Activated naive CD8-positive, alpha-beta T cell treated with anti-CD3 and anti-CD28 coated beads, Interleukin-2, amount 50 U/mL, for 24 hours (primary cell): ENCODE results near the gene NR4A1.

Experiments used
- ATAC-seq: fragments of 150-1000 bp; cut with Tn5 transposase; one replicate; pipeline ENCODE4 v1.10.0; 2021
- DNase-seq: peaks from one replicate; pipeline ENCODE4 v3.0.0; 2021
- H3K27ac Mint-ChIP-seq: one replicate; pipeline ENCODE4 v1.8.0; 2021; ENCODE audit warnings: mild to moderate bottlenecking, mixed read lengths
- H3K27me3 Mint-ChIP-seq: one replicate; pipeline ENCODE4 v1.8.0; 2021; ENCODE audit warnings: mixed read lengths
- H3K36me3 Mint-ChIP-seq: one replicate; pipeline ENCODE4 v1.8.0; 2021; ENCODE audit warnings: low read depth, mixed read lengths
- H3K4me1 Mint-ChIP-seq: one replicate; pipeline ENCODE4 v1.8.0; 2021; ENCODE audit warnings: mixed read lengths
- H3K4me3 Mint-ChIP-seq: one replicate; pipeline ENCODE4 v1.8.0; 2021; ENCODE audit warnings: mild to moderate bottlenecking, moderate library complexity, mixed read lengths
- H3K9me3 Mint-ChIP-seq: one replicate; pipeline ENCODE4 v1.8.0; 2021; ENCODE audit warnings: mixed read lengths

The NR4A1 gene

GRCh38 chr12:52082988-52083637 lies 31.9 kb downstream of the NR4A1 start:
- DNase-seq (peak; percentile 79), ATAC-seq (peak; percentile 64)
- peaks cover 4% of the 10 kb centered on the region for H3K36me3 Mint-ChIP-seq
- H3K27ac Mint-ChIP-seq = no peak overlapping the region
- no peaks in the 10 kb centered on the region for H3K9me3 Mint-ChIP-seq
- H3K4me3 Mint-ChIP-seq = no peak overlapping the region
- H3K27me3 Mint-ChIP-seq = peaks cover 8% of the 10 kb centered on the region
- H3K4me1 Mint-ChIP-seq = peaks cover 18% of the 10 kb centered on the region

DNA sequence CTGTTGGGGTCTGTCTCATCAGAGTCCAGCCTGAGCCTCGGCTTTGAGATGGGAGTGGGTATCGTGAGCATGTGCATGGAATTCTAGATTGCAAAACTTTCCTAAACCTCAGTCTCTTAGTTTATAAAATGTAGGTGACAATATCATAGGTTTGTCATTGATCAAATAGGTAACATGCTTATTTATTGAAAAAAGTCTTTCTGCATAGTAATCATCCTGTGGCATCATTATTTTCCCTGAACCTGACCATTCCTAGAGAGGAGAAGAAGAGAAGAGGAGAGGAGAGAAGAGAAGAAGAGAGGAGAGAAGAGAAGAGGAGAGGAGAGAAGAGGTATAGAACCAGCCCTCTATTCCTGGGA lies 32.4 kb downstream of the NR4A1 start:
- H3K27ac Mint-ChIP-seq = peak overlapping the region; percentile 71
- no peak for ATAC-seq

DNA sequence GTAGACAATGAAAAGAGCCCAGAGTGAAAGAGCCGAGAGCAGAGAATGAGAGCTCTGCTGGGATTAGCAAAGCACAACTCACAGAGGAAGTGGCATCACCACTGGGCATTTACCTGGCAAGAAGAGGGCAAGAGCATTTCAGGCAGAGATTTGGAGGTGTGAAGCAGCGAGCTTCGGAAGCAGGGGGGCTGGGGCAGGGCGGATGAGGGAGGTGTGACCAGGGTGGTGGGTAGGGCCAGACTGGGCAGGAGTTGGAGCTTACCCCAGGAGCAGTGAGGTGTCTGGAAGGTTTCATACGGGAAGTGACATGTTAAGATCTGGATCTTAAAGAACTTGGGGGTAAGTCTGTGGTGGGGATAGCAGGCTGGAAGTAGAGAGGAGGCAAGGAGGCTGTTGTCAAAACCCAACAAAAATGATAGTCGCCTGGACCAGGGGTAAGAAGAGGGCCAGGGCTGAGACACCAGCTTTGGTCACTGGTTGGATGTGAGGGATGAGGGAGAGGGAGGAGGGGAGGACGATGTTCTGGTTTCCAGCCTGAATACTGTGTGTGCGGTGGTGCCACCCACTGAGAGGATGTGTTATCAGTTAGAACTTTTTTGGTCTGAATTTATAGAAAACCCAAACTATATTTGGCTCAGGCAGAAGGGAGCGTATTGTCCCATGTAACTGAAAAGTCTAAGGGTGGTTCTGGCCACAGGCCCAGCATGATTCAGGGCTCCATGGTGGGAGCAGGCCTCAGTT lies 33.4 kb downstream of the NR4A1 start:
- Mint-ChIP-seq H3K4me1 (peaks cover 18% of the 10 kb centered on the region), H3K27ac (no peak overlapping the region), H3K9me3 (no peaks in the 10 kb centered on the region), H3K27me3 (peaks cover 20% of the 10 kb centered on the region), H3K4me3 (no peak overlapping the region), H3K36me3 (no peaks in the 10 kb centered on the region)
- DNase-seq (no peak), ATAC-seq (no peak)

More for the DNA sequence above, 32.4 kb downstream of the NR4A1 start:
- DNase-seq = no peak
- H3K4me1 Mint-ChIP-seq = peaks cover 18% of the 10 kb centered on the region
- no peaks in the 10 kb centered on the region for H3K36me3 Mint-ChIP-seq
- no peak overlapping the region for H3K4me3 Mint-ChIP-seq
- H3K9me3 Mint-ChIP-seq = no peaks in the 10 kb centered on the region
- H3K27me3 Mint-ChIP-seq = peaks cover 11% of the 10 kb centered on the region

GRCh38 chr12:52085682-52086180 lies 34.5 kb downstream of the NR4A1 start:
- Mint-ChIP-seq H3K36me3 (no peaks in the 10 kb centered on the region), H3K9me3 (no peaks in the 10 kb centered on the region), H3K4me3 (no peak overlapping the region), H3K27ac (no peak overlapping the region), H3K4me1 (peaks cover 16% of the 10 kb centered on the region), H3K27me3 (peaks cover 30% of the 10 kb centered on the region)
- no peak for DNase-seq
- no peak for ATAC-seq

DNA sequence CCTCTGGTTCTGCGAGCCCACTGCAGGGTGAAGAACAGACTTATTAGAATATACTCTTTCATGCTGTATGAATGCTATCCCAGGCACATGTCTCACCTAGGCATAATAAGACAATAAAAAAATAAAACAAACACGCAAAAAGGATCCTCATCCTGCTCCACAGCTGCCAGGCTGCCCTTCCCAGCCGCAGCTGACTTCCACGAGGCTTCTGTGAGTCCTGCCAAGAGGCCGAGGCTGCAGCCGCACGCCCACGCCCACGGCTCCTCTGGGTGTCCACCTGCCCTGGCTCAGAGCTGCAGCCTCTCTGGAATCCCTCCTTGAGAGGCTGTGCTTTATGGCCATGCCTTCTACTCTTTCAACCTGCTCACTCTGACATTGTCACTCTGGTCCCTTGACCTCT lies 35.1 kb downstream of the NR4A1 start:
- H3K27ac Mint-ChIP-seq = no peak overlapping the region
- peaks cover 36% of the 10 kb centered on the region for H3K27me3 Mint-ChIP-seq
- no peak overlapping the region for H3K4me3 Mint-ChIP-seq
- H3K36me3 Mint-ChIP-seq = no peaks in the 10 kb centered on the region
- DNase-seq (no peak), ATAC-seq (no peak)
- peaks cover 16% of the 10 kb centered on the region for H3K4me1 Mint-ChIP-seq
- no peaks in the 10 kb centered on the region for H3K9me3 Mint-ChIP-seq

GRCh38 chr12:52086944-52087835 lies 35.9 kb downstream of the NR4A1 start:
- Mint-ChIP-seq H3K27me3 (peaks cover 42% of the 10 kb centered on the region), H3K27ac (no peak overlapping the region), H3K9me3 (no peaks in the 10 kb centered on the region), H3K4me1 (peaks cover 9% of the 10 kb centered on the region), H3K36me3 (no peaks in the 10 kb centered on the region), H3K4me3 (no peak overlapping the region)
- no peak for ATAC-seq
- no peak for DNase-seq

DNA sequence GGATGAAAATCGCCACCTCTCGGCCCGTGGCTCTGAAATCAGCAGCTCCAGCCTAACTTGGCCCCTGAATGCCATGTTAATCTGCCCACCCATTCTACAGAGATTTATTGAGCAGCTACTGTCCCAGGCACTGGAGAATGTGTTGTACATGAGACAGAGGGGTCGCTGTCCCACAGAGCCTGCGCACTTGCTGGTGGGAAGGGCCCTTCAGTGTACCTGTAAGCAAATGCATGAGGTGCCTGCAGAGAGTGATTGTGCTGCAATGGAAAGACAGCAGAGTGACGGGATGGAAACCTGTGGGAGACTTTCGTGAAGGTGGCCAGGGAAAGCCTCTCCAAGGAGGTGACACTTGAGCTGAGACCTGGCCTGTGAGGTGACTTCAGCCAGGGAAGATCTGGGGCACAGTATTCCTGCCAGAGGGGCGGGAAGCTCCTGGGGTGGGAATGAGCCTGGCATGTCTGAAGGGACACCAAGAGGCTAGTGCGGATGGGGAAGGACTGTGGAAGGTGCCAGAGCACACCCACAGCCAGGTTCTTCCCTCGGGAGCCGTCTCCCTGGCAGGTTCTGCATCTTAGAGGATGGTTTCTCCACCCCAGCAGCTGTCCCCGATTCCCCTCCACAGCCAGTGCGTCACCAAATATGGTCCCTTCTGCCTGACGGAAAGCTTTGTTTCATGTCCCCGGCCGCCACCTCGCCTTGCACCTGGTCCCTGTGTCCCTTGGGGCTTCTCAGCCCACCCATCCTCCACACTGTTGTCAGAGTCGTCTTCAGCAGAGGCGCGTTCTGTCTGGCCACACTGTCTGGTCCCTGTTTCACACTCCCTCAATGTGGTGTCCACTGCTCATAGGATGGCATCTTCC lies 36.9 kb downstream of the NR4A1 start:
- no peaks in the 10 kb centered on the region for H3K36me3 Mint-ChIP-seq
- no peak for ATAC-seq
- H3K9me3 Mint-ChIP-seq = no peaks in the 10 kb centered on the region
- no peak overlapping the region for H3K27ac Mint-ChIP-seq
- H3K4me3 Mint-ChIP-seq = no peak overlapping the region
- peaks cover 48% of the 10 kb centered on the region for H3K27me3 Mint-ChIP-seq
- no peak for DNase-seq
- H3K4me1 Mint-ChIP-seq = peaks cover 6% of the 10 kb centered on the region

- ATAC-seq = no peak
- H3K27ac Mint-ChIP-seq = no peak overlapping the region
- peaks cover 49% of the 10 kb centered on the region for H3K27me3 Mint-ChIP-seq
- no peak overlapping the region for H3K4me3 Mint-ChIP-seq
- H3K9me3 Mint-ChIP-seq = no peaks in the 10 kb centered on the region
- no peak for DNase-seq
- no peaks in the 10 kb centered on the region for H3K4me1 Mint-ChIP-seq
- H3K36me3 Mint-ChIP-seq = no peaks in the 10 kb centered on the region
These were observed 38.2 kb downstream of the NR4A1 start for GRCh38 chr12:52089491-52089890.

DNA sequence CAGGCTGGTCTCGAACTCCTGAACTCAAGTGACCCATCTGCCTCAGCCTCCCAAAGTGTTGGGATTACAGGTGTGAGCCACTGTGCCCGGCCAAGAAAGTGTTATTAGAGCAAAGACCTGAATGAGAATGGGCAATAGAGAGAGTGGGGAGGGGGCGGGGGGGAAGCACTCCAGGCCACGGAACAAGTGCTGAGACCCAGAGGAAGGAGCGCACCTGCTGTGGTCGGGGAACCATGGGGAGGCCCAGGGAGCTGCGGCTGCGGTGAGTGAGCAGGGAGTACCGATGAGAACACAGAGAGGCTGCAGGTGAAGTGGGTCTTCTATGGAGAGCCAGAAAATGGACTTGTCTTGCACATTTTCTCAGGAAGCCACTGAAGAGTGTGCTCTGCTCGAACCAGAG lies 39.0 kb downstream of the NR4A1 start:
- DNase-seq (no peak), ATAC-seq (no peak)
- Mint-ChIP-seq H3K9me3 (no peaks in the 10 kb centered on the region), H3K4me3 (no peak overlapping the region), H3K27me3 (peaks cover 52% of the 10 kb centered on the region), H3K27ac (no peak overlapping the region), H3K4me1 (no peaks in the 10 kb centered on the region), H3K36me3 (no peaks in the 10 kb centered on the region)

DNA sequence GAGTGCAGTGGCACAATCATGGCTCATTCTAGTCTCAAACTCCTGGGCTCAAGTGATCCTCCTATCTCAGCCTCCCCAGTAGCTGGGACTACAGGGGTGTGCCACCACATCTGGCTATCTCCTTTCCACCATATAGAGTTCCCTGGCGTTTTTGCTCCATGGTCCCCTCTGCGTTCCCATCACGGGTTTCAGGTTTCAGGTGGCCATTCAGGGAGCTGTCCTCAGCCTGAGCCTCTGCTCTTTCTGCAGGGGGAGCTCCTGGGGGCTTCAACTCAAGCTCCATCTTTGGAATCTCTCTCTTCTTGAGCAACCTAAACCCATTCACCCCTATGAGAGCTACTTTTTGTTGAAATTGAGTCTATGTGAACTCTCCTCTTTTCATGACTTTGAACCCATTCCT lies 39.8 kb downstream of the NR4A1 start:
- no peak overlapping the region for H3K27ac Mint-ChIP-seq
- ATAC-seq (no peak), DNase-seq (no peak)
- H3K4me1 Mint-ChIP-seq = no peaks in the 10 kb centered on the region
- H3K4me3 Mint-ChIP-seq = no peak overlapping the region
- no peaks in the 10 kb centered on the region for H3K36me3 Mint-ChIP-seq
- H3K27me3 Mint-ChIP-seq = peaks cover 52% of the 10 kb centered on the region
- no peaks in the 10 kb centered on the region for H3K9me3 Mint-ChIP-seq

GRCh38 chr12:52091869-52092268 lies 40.6 kb downstream of the NR4A1 start:
- Mint-ChIP-seq H3K36me3 (no peaks in the 10 kb centered on the region), H3K27ac (no peak overlapping the region), H3K4me3 (no peak overlapping the region), H3K4me1 (no peaks in the 10 kb centered on the region), H3K27me3 (peaks cover 49% of the 10 kb centered on the region), H3K9me3 (no peaks in the 10 kb centered on the region)
- DNase-seq (no peak), ATAC-seq (no peak)

GRCh38 chr12:52093346-52093745 lies 42.1 kb downstream of the NR4A1 start:
- Mint-ChIP-seq H3K4me1 (no peaks in the 10 kb centered on the region), H3K9me3 (no peaks in the 10 kb centered on the region), H3K27ac (no peak overlapping the region)

GRCh38 chr12:52096332-52097044 lies 45.2 kb downstream of the NR4A1 start:
- H3K4me3 Mint-ChIP-seq = no peak overlapping the region
- ATAC-seq = no peak
- H3K27me3 Mint-ChIP-seq = peaks cover 15% of the 10 kb centered on the region
- no peak overlapping the region for H3K27ac Mint-ChIP-seq
- H3K36me3 Mint-ChIP-seq = no peaks in the 10 kb centered on the region
- no peaks in the 10 kb centered on the region for H3K9me3 Mint-ChIP-seq
- DNase-seq = no peak
- H3K4me1 Mint-ChIP-seq = no peaks in the 10 kb centered on the region

More at GRCh38 chr12:52093346-52093745, 42.1 kb downstream of the NR4A1 start:
- ATAC-seq (no peak), DNase-seq (no peak)
- Mint-ChIP-seq H3K36me3 (no peaks in the 10 kb centered on the region), H3K27me3 (peaks cover 43% of the 10 kb centered on the region), H3K4me3 (no peak overlapping the region)
